Smooth muscle cell (in vitro differentiated cells): ENCODE data around the gene NFATC2. TPM values are rescaled to one million over a fixed set of nuclear protein-coding genes. Genes with fewer than 3 reads are reported as not detected.

Experiments used
- DNase-seq: peaks from one replicate; lab custom pipeline; 2025; ENCODE audit not compliant: unreplicated experiment; lab: John Stamatoyannopoulos, UW
- H2AFZ ChIP-seq: fragments of 200-600 bp; sonication (generic); 2 replicates; pipeline ENCODE4 v1.6.0; 2016; ENCODE audit warnings: antibody characterized with exemption, low read depth, mild to moderate bottlenecking
- H3F3A ChIP-seq: fragments of 200-600 bp; sonication (generic); 2 replicates; pipeline ENCODE4 v1.6.0; 2017; ENCODE audit warnings: antibody characterized with exemption, low read depth
- H3K27ac ChIP-seq: fragments of 200-600 bp; sonication (generic); 2 replicates; pipeline ENCODE4 v1.5.1; 2016; ENCODE audit warnings: low read depth, mild to moderate bottlenecking
- H3K27me3 ChIP-seq: fragments of 200-600 bp; sonication (generic); 2 replicates; pipeline ENCODE4 v1.6.1; 2016; ENCODE audit warnings: low read depth, mild to moderate bottlenecking
- H3K36me3 ChIP-seq: fragments of 200-600 bp; sonication (generic); 2 replicates; pipeline ENCODE4 v1.5.1; 2016; ENCODE audit warnings: low read depth
- H3K4me1 ChIP-seq: fragments of 200-600 bp; sonication (generic); 2 replicates; pipeline ENCODE4 v1.5.1; 2016; ENCODE audit warnings: low read depth
- H3K4me2 ChIP-seq: fragments of 200-600 bp; sonication (generic); 2 replicates; pipeline ENCODE4 v1.6.0; 2016; ENCODE audit warnings: mild to moderate bottlenecking
- H3K4me3 ChIP-seq: fragments of 200-600 bp; sonication (generic); 2 replicates; pipeline ENCODE4 v1.5.1; 2016; ENCODE audit warnings: mild to moderate bottlenecking
- H3K79me2 ChIP-seq: fragments of 200-600 bp; sonication (generic); 2 replicates; pipeline ENCODE4 v1.6.0; 2016; ENCODE audit warnings: low read depth, mild to moderate bottlenecking
- H3K9ac ChIP-seq: fragments of 200-600 bp; sonication (generic); 2 replicates; pipeline ENCODE4 v1.6.0; 2016; ENCODE audit warnings: low read depth
- H3K9me3 ChIP-seq: fragments of 200-600 bp; sonication (generic); replicated peaks from 2 replicates; pipeline ENCODE4 v1.5.1; 2016; ENCODE audit warnings: low read depth
- H4K20me1 ChIP-seq: fragments of 200-600 bp; sonication (generic); 2 replicates; pipeline ENCODE4 v1.6.0; 2016; ENCODE audit warnings: low read depth
- CTCF ChIP-seq: fragments of 200-600 bp; sonication (generic); IDR thresholded peaks from 2 replicates; pipeline ENCODE4 v1.5.1; 2017; ENCODE audit warnings: borderline replicate concordance, mild to moderate bottlenecking, antibody characterized with exemption; ENCODE audit not compliant: insufficient read depth, poor library complexity, severe bottlenecking
- WGBS: methylation state at CpG from one replicate; pipeline ENCODE4 v1.1.7; 2016; ENCODE audit warnings: low lambda C conversion rate; 5-methylcytosine and 5-hydroxymethylcytosine counted together
- polyA plus RNA-seq: library from polyadenylated mRNA; unstranded; fragments of >200 nt; fragmentation: Nextera tagmentation; extraction: Ambion mirVana; gene quantifications from 2 replicates; pipeline ENCODE4 v1.2.1, GENCODE V29; 2016
- total RNA-seq: library from RNA; depleted of rRNA; stranded (reverse); fragments of >200 nt; gene quantifications from 2 replicates; pipeline ENCODE4 v1.2.3, GENCODE V29; 2014

Gene NFATC2
- total and polyA plus RNA-seq, 2 experiments from 2014 or later: 5.8 to 8.4 TPM

- no peak for DNase-seq
- Histone ChIP-seq H3F3A (peaks cover 29% of the 10 kb centered on the region), H3K4me3 (no peak overlapping the region), H3K79me2 (peaks cover 4% of the 10 kb centered on the region), H3K4me1 (peaks cover 32% of the 10 kb centered on the region), H3K9me3 (no peaks in the 10 kb centered on the region), H3K27ac (peak overlapping the region; percentile 78), H3K4me2 (peak overlapping the region; percentile 46), H4K20me1 (no peaks in the 10 kb centered on the region), H3K9ac (peak overlapping the region; percentile 31), H3K36me3 (no peaks in the 10 kb centered on the region), H3K27me3 (no peaks in the 10 kb centered on the region), H2AFZ (no peak overlapping the region)
- no peak for TF ChIP-seq CTCF
- WGBS: 53% methylated on average over 22 of the region's 22 CpGs
These were observed 117.0 kb downstream of the NFATC2 start for GRCh38 chr20:51425347-51426106.

DNA sequence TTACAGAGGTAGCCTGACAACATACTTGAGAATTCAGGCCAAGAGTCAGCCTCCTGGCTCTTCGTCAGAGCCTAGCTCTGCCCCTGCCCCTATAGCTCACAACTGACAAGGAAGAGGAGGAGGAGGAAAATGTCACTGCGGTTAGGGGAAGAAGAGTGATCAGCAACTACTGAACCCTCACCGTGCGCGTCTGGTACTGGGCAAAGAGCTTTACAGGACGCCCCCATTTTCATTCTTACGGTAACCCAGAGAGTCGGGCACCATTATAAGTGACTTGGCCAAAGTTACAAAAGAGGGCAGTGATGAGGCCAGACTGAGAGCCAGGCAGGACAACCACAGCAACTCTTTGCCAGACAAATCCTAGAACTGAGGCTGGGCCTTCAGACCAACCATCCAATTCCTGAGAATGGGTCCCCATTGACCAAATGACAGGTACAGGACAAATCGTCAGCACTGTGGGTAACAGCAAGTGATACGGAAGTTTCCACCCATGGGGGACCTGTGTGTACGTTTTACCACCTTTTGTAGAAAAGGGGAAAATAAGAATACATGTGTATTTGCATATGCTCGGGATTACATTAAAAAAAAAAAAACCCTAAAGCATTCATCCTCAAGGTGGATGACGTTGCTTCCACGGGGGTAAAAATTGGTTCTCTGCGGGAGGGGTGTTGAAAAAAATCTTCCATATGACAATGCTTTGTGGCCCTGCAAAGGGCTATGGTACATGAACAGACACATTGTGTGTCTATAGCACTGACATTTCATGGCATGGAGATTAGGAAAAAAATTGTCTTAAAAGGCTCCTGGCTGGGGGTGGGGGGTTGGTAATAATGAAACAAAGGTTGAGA, 118.0 kb downstream of the NFATC2 start:
- TF ChIP-seq CTCF: no peak
- Histone ChIP-seq H3K9me3 (no peaks in the 10 kb centered on the region), H4K20me1 (no peaks in the 10 kb centered on the region), H3K27me3 (no peaks in the 10 kb centered on the region), H3K4me1 (peaks cover 32% of the 10 kb centered on the region), H3K79me2 (peaks cover 4% of the 10 kb centered on the region), H3K27ac (peak overlapping the region; percentile 78), H3F3A (peaks cover 23% of the 10 kb centered on the region), H3K36me3 (no peaks in the 10 kb centered on the region), H3K4me3 (no peak overlapping the region), H3K9ac (peak overlapping the region; percentile 31), H2AFZ (no peak overlapping the region), H3K4me2 (peak overlapping the region; percentile 46)
- DNase-seq: no peak
- WGBS: 69% methylated on average over 15 of the region's 15 CpGs

DNA sequence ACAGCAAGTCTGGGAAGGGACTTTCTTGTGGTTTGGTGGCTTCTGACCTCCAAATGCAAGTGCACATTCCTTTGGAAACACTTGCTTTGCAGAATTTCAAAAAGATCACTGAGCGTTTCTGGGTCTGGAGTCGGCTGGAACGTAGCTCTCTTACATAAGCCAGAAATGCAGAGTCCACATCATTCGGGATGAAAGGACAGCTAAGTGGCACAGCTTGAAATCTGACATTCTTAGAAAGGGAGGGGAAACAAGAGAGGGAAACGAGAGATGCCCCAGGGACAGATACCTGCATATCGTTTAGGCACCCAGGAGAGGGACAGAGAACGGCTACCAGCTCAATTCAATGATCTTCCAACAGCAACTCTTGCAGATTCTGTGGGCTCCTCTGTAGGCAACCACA, 118.7 kb downstream of the NFATC2 start:
- Histone ChIP-seq H2AFZ (no peak overlapping the region), H3F3A (peaks cover 19% of the 10 kb centered on the region), H3K4me1 (peaks cover 26% of the 10 kb centered on the region), H3K4me3 (no peak overlapping the region), H3K4me2 (peak overlapping the region; percentile 46), H3K27ac (peak overlapping the region; percentile 78), H4K20me1 (no peaks in the 10 kb centered on the region), H3K9me3 (no peaks in the 10 kb centered on the region), H3K27me3 (no peaks in the 10 kb centered on the region), H3K36me3 (no peaks in the 10 kb centered on the region), H3K79me2 (peaks cover 8% of the 10 kb centered on the region), H3K9ac (peak overlapping the region; percentile 11)
- no peak for TF ChIP-seq CTCF
- 9% methylated on average over 7 of the region's 7 CpGs for WGBS
- no peak for DNase-seq
